Stimulated activated CD4-positive, alpha-beta T cell treated with anti-CD3 and anti-CD28 coated beads, Interleukin-2, amount 100 ng/mL, for 24 hours (primary cell): ENCODE data around the gene LAP3.

Experiments used
- DNase-seq, 2 donors: peaks; one replicate each; pipeline ENCODE4 v3.0.0-alpha.2; 2020

Gene LAP3

DNA sequence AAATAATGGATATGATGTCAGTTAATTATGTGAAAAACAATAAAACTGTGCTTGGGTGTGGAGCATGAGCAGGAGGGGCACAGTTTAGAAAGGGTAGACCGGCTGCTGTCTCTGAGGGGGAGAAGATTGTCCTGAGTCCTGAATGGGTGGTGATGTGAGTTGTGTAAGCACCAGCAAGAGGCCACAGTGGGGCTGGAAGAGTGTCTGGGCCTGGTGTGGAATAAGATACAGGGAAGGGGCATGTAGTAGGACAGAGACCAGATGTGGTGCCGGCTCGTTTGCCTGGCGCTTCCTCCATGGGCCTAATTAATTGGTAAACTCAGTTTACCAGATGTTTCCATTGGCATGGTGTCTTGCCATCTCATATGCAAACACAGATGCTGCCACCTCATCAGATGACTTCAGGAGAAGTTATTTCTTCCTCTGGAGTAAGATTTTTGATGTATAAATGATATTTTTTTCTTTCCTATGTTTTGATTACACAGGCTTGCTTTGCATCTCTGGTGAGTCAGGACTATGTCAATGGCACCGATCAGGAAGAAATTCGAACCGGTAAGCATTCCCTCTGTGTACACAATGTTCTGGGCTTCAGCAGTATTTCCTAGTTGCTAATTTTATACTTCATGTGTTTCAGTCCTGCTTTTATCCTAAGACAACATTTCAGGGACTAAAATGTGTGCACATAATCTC, 42.6 kb downstream of the LAP3 start:
- DNase-seq, result no peak

DNA sequence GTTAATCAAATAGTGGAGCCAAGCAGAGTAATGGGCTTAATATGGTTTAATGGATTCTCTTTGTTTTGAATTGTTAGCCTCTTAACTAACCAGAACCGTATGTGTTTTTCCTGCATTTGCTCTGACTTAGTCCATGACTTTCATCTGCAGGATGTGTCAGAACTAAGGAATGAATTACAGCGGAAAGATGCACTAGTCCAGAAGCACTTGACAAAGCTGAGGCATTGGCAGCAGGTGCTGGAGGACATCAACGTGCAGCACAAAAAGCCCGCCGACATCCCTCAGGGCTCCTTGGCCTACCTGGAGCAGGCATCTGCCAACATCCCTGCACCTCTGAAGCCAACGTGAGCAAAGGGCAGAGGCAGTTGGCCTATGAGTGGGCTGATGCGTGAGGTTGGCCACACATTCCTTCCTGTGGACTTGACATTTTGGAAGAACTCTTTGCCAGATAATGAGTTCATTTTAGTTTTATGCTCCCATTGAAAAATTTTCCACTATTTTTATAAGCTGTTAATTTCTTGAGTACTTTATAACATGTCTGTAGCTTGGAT, 46.5 kb downstream of the LAP3 start:
- DNase-seq, result no peak

DNA sequence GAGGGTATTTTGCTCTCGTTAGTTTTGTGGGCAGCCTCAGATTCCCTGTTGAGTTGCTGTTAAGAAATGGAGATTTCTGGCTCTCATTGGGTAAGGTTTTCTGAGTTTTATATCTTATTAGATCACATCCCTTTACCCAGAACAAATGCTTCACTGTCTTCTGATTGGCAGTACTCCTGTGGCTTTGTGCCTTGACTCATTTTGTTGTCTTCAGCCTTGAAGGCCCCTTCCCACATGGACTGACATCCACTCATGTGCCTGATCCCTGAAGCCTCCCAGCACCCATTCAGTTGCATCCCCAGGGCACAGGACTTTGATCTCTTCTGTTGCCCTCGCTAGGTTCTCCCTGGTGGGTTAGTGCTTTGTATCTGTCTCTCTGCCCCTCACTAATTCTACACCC, 47.8 kb downstream of the LAP3 start:
- no peak for DNase-seq

DNA sequence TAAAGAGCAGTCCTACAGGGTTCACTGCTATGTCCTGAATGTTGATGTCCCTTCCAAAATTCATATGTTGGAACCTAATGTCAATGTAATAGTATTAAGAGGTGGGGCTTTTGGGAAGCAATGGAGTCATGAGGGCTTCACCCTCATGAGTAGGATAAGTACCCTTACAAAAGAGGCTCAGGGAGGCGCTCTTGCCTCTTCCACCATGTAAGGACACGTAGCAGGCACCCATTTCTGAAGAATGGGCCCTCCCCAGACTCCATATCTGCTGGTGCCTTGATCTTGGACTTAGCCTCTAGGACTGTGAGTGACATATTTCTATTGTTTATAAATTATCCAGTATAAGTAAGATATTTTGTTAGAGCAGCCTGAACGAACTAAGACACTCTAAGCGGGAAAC, 53.2 kb downstream of the LAP3 start:
- no peak for DNase-seq

DNA sequence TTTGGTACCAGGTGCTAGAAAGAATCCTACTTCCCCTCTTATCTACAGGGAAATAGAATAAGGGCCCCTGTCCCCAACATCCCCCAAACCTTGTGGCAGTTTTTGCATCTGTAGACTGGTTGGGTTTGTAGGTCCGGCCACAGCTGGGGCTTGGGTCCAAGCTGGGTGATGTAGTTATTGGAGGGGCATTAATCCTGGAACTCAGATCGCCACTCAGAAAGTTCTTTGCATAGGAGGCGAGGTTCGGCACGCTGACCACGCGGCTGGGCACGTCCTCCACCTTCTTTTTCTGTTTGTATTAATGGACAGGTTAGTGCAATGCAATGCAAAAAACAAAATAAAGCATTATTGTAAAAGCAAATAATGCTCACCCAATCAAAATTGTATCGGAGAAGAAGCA, 56.6 kb downstream of the LAP3 start:
- no peak for DNase-seq

DNA sequence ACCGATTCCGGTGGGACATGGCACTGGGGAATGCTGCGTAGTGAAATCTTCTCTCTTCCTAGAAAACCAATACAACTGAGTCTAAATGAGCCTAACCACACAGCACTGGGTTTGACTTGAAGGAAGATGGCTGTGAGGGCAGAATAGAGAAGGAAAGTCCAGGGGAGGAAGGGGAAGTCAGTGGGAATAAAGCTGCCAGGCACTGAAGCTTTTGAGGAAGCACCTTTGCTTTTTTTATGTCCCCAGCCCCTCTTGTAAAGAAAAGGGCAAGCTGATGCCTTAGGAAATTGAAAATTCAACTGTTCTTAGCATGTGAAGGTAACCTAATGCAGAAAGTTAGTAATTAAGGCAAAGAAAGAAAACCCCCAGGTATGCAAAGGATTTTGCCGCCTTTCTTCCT, 58.1 kb downstream of the LAP3 start:
- no peak for DNase-seq

DNA sequence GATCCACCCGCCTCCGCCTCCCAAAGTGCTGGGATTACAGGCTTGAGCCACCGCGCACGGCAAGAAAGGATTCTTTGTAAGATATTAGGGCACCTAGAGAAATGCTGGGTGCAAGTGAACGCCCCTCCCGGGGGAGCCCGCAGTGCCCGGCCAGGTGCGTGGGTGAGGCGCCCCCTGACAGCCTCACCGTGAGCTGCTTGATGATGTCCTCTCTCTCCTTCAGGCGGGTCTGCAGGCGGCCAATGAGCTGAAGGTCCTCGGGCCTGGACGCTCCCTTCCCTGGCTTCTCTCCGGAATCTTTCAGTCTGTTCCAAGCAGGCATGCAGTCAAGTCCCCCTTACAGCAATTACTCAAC, 59.3 kb downstream of the LAP3 start:
- DNase-seq, result no peak

DNA sequence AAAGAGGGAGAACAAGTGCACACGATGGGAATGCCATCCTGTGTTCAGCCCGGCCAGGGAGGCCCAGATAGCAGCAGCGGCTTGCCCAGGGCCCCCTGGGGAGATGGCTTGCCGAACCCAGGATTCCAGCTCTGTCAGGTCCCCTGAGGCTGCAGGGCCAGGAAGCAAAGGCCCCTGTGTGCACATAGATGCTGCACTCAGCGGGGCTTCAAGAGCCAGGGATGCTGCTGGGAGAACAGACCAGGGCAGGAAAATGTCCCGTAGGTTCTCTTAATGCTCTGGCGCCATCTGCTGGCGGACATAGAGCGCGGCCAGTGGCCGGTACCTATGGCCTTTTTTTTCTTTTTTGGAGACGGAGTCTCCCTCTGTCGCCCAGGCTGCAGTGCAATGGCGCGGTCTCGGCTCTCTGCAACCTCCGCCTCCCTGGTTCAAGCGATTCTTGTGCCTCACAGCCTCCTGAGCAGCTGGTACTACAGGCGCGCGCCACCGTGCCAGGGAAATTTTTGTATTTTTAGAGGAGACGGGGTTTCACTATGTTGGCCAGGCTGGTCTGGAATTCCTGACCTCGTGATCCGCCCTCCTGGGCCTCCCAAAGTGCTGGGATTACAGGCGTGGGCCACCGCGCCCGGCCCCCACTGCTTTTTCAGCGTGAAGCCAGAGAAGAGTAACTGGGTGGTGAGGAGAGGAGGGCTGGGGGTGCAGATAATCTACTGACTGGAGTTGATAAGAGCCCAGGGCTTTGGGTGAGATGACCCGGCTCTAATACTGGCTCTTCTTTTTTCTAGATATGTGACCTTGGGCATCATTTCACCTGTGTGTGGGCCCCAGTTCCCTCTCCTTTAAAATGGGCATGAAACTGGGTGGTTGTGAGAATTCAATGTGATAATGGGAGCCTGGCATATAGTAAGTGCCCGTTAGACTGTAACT, 60.0 kb downstream of the LAP3 start:
- DNase-seq, result peak; percentile 81 to 82

DNA sequence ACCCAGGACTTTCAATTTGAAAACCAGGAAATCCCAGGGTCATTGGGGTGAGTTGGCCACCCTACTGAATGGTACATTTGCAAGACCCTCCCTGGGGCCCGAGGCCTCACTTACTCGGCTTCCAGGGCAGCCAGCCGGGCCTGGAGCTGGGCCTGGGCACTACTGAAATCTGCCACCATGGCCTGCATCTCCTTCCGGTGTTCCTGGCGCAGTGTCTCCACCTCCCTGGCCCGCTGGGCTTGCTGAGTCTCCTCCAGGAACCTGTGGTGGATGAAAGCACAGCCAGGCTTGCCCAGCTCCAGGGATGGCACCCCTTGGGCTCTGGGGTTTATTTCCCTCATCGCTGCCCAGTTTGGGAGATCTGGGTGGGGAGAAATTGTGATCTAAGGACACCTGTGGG, 62.1 kb downstream of the LAP3 start:
- DNase-seq, result no peak

DNA sequence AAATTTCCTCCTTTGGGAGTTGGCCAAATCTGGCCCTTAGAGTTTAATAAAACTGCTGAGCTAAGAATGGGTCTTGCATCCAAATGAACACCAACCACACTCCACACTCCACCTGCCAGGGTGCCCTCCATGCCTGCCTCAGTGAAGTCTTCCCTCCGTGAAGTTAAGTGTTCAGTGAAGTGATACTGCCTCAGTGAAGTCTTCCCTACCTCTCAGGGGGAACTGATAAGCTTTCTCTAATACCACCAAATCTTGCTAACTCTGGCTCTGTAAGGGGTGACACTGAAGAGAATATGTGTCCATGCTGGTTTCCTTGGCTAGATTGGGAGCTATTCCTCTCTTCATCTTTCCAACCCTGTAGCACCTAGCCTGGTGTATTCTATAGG, 65.4 kb downstream of the LAP3 start:
- no peak for DNase-seq

DNA sequence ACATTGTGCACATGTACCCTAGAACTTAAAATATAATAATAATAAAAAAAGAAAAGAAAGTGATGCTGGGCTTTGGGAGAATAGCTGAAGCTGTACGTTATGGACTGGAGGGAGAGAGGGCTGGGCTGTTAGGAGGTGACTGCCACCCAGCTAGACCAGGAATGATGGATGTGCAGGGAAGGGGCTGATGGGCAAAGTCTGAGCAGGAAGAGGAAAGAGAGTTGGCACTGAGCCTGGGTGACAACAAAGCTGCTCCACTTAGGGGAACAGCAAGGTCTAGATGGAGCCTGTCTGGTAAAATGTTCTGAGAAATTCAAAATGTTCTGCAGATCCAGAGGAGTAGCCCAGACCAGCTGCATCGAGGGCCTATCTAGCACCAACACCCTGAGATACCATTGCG, 69.7 kb downstream of the LAP3 start:
- no peak for DNase-seq

DNA sequence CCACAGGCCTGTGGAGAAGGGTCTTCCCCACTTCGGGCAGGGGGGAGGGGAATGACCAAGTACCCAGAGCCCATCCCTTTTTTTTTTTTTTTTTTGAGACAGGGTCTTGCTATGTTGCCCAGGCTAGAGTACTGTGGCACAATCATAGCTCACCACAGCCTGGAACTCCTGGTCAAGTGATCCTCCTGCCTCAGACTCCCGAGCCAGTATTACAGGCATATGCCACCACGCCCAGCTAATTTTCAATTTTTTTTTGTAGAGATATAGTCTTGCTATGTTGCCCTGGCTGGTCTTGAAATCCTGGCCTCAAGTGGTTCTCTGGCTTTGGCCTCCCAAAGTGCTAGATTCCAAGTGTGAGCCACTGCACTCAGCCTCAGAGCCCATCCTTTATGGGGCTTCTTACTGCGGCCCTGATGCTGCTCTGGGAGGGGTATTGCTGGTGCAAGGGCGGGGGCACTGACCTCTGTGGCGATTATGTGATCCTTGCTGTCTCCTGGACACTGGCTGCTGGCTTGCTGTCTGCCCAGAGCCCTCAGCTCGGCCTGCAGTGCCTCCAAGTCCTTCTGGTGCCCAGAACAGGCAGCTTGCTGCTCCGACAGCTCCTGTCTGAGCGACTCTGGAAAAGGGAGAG, 70.3 kb downstream of the LAP3 start:
- no peak for DNase-seq

DNA sequence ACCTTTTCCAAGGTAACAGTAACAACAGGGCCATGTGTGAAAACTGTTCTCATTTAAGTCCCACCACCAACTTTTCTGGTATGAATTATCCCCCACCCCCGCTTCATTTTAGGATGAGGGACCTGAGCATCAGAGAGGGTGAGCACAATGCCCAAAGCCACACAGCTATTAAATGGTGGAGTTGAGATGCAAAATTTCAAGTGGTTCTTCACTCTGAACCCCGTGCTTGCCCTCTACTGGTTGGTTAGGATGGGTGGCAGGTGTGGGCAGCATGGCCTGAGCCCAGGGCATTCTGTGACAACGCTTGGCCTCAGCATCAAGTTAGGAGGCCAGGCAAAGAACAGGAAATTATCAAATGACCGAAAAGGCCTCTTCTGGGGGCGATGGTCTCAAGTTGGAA, 70.9 kb downstream of the LAP3 start:
- no peak for DNase-seq

DNA sequence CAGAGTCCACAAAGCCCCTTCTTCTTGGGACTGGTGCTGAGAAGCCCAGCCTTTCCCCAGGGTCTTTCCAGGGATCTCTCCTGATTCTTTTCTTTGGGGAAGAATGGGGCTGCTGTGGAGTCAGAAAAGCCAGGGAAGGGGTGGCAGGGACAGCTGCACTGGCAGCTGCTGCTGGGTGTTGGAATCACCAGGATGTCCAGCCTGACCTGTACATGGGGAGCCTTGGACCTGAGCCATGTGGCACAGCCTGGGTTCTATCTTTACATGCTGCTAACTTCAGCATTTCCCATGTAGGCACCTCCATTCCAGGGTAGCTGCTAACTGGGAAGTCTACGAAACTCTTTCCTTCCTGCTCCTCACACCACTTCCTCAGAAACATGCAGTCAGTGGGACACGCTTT, 73.4 kb downstream of the LAP3 start:
- no peak for DNase-seq

DNA sequence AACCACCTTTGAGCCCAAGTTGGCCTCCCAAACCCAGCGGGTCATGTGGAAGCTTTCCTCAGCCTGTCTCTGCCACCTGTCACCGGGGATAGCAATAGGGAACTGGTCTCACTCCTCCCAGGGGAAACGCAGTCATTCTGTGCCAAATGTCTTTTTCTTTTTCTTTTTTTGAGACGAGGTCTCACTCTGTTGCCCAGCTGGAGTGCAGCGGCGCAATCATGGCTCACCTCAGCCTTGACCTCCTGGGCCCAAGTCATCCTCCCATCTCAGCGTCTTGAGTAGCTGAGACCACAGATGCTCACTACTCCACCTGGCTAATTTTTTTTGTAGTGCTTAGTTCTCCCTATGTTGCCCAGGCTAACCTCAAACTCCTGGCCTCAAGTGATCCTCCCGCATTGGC, 77.7 kb downstream of the LAP3 start:
- DNase-seq, result no peak

DNA sequence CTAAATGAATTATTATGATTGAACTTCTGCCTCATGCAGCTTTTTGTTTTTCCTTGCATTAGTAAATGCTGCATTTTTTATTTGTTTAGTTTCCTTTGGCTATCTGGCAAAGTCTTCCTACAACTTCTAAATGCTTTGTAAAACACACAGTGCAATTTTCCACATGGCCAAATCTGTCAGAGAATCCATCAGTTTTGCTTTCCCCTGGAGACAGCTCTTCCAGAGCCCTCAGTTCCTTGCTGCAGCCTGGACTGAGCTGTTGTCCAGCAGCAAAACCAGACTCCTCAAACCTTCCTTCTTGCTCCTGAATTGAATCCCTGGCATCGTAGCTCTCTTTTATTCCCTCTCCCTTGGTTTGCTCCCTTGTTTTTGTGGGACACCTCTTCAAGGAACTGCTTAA, 80.1 kb downstream of the LAP3 start:
- no peak for DNase-seq
